GM23338 (cell line): ENCODE measurements around the gene TRPV5. TPM values are rescaled to one million over a fixed set of nuclear protein-coding genes. Genes with fewer than 3 reads are reported as not detected.

Source experiments
- ATAC-seq: fragments of 200-7000 bp; cut with Tn5 transposase; 3 replicates; pipeline ENCODE4 v1.9.1; 2020
- DNase-seq: peaks from one replicate; pipeline ENCODE4 v3.0.0-alpha.2; 2015; ENCODE audit warnings: low spot score
- H2AFZ ChIP-seq: fragments of 200-600 bp; sonication (generic); 2 replicates; pipeline ENCODE4 v1.8.0; 2016; ENCODE audit warnings: antibody characterized with exemption, mild to moderate bottlenecking, moderate library complexity
- H3F3A ChIP-seq: fragments of 200-600 bp; sonication (generic); replicated peaks from 2 replicates; pipeline ENCODE4 v1.8.0; 2017; ENCODE audit warnings: antibody characterized with exemption, mixed run types, low read depth
- H3K27ac ChIP-seq: fragments of 200-600 bp; sonication (generic); 2 replicates; pipeline ENCODE4 v1.6.1; 2016; ENCODE audit warnings: low read depth
- H3K27me3 ChIP-seq: fragments of 200-600 bp; sonication (generic); 2 replicates; pipeline ENCODE4 v1.8.0; 2016; ENCODE audit warnings: mild to moderate bottlenecking, mixed run types, moderate library complexity; ENCODE audit not compliant: insufficient read depth
- H3K36me3 ChIP-seq: fragments of 200-600 bp; sonication (generic); 2 replicates; pipeline ENCODE4 v1.8.0; 2016; ENCODE audit warnings: mild to moderate bottlenecking; ENCODE audit not compliant: insufficient read depth
- H3K4me1 ChIP-seq: fragments of 200-600 bp; sonication (generic); 2 replicates; pipeline ENCODE4 v1.8.0; 2016; ENCODE audit warnings: mild to moderate bottlenecking, moderate library complexity; ENCODE audit not compliant: insufficient read depth
- H3K4me2 ChIP-seq: fragments of 200-600 bp; sonication (generic); 2 replicates; pipeline ENCODE4 v1.7.1; 2017; ENCODE audit warnings: mixed run types
- H3K4me3 ChIP-seq: fragments of 200-600 bp; sonication (generic); 2 replicates; pipeline ENCODE4 v1.6.1; 2016; ENCODE audit warnings: mixed run types
- H3K79me2 ChIP-seq: fragments of 200-600 bp; sonication (generic); replicated peaks from 2 replicates; pipeline ENCODE4 v1.8.0; 2017; ENCODE audit warnings: mild to moderate bottlenecking; ENCODE audit not compliant: insufficient read depth
- H3K9me2 ChIP-seq: fragments of 200-600 bp; sonication (generic); 2 replicates; pipeline ENCODE4 v1.8.0; 2017; ENCODE audit not compliant: insufficient read depth
- H4K20me1 ChIP-seq: fragments of 200-600 bp; sonication (generic); replicated peaks from 2 replicates; pipeline ENCODE4 v1.8.0; 2017; ENCODE audit warnings: mild to moderate bottlenecking; ENCODE audit not compliant: insufficient read depth
- H3K27ac Mint-ChIP-seq: 2 replicates; pipeline ENCODE4 v1.8.0; 2020; ENCODE audit warnings: inconsistent platforms, mild to moderate bottlenecking, moderate library complexity, mixed read lengths
- H3K27me3 Mint-ChIP-seq: 3 replicates; pipeline ENCODE4 v1.8.0; 2022; ENCODE audit warnings: low read depth, mild to moderate bottlenecking, moderate library complexity, mixed read lengths, inconsistent platforms; ENCODE audit not compliant: insufficient read depth, poor library complexity
- H3K36me3 Mint-ChIP-seq: 3 replicates; pipeline ENCODE4 v1.8.0; 2021; ENCODE audit warnings: low read depth, mild to moderate bottlenecking, inconsistent platforms, moderate library complexity, mixed read lengths
- H3K4me1 Mint-ChIP-seq: 3 replicates; pipeline ENCODE4 v1.8.0; 2020; ENCODE audit warnings: mild to moderate bottlenecking, inconsistent platforms, mixed read lengths
- H3K4me3 Mint-ChIP-seq: 3 replicates; pipeline ENCODE4 v1.8.0; 2021; ENCODE audit warnings: moderate library complexity, mild to moderate bottlenecking, inconsistent platforms, mixed read lengths
- H3K9me3 Mint-ChIP-seq: 3 replicates; pipeline ENCODE4 v1.8.0; 2020; ENCODE audit warnings: moderate library complexity, mild to moderate bottlenecking, inconsistent platforms, mixed read lengths
- CREB1 ChIP-seq: fragments of 250-450 bp; sonication (Bioruptor Pico); IDR thresholded peaks from 2 replicates; pipeline ENCODE4 v1.5.0; 2020; ENCODE audit warnings: low read depth, mild to moderate bottlenecking, moderate library complexity
- JUNB ChIP-seq: IDR thresholded peaks from one replicate; pipeline ENCODE4 v1.6.1; 2016; ENCODE audit warnings: antibody characterized with exemption; ENCODE audit not compliant: unreplicated experiment
- NANOG ChIP-seq: IDR thresholded peaks from 2 replicates; pipeline ENCODE4 v1.6.1; 2016; ENCODE audit warnings: antibody characterized with exemption, borderline replicate concordance
- STAT1 ChIP-seq: IDR thresholded peaks from one replicate; pipeline ENCODE4 v1.6.1; 2016; ENCODE audit warnings: antibody characterized with exemption; ENCODE audit not compliant: unreplicated experiment
- polyA plus RNA-seq: library from polyadenylated mRNA; unstranded; fragments of >200 nt; fragmentation: Nextera tagmentation; extraction: Ambion mirVana; gene quantifications from 2 replicates; pipeline ENCODE4 v1.2.1, GENCODE V29; 2016
- total RNA-seq: library from RNA; depleted of rRNA; stranded (reverse); fragments of >200 nt; shearing (Covaris generic); gene quantifications from 2 replicates; pipeline ENCODE4 v1.2.3, GENCODE V29; 2014
- TF ChIP-seq, protein P1 (sequence below), 2 experiments: fragments of 200-600 bp in 1 of 2; sonication (generic) in 1 of 2; conservative IDR thresholded peaks; 2 replicates each; pipeline versions ENCODE4 v1.5.1 to v1.6.1; 2016 to 2017; ENCODE audit warnings: antibody characterized with exemption in 2 of 2, low read depth in 2 of 2, mild to moderate bottlenecking in 2 of 2, moderate library complexity in 1 of 2
- TF ChIP-seq, protein P2 (sequence below): IDR thresholded peaks from one replicate; pipeline ENCODE4 v1.6.1; 2018; ENCODE audit warnings: antibody characterized with exemption; ENCODE audit not compliant: unreplicated experiment
- TF ChIP-seq, protein P3 (sequence below): fragments of 250-450 bp; sonication (Bioruptor Pico); IDR thresholded peaks from 2 replicates; pipeline ENCODE4 v1.5.0; 2020; ENCODE audit warnings: mild to moderate bottlenecking, moderate library complexity

Gene TRPV5
- total and polyA plus RNA-seq, 2 experiments from 2014 or later, result not detected

DNA sequence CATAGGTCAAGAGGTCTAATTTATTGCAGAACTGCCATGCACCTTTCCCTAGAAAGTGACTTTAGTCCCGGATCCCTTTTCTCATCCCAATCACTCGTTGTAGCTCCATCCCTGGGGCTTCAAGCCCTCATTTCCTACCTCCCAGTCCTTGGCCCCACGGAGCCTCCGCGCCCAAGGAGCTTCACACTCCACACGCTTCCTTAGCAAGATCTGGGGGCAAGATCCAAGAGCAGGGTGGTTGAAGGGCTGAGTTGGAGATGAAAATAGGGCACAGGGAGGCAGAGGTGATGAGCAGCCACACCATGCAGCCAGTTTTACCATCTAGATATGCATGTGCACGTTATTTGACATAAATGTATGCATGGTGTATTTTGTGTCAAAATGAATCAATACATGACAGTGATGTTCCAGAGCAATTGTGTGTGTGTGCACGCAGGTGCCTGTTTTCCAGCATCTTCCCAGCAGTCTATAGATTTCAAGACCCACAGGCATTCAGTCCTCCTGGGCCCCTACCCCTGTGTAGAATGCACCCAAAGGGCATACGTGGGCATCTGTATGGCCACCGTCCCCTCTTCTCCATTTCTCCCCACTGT is 42.0 kb downstream of the TRPV5 start:
- no peak for TF ChIP-seq STAT1
- no peak for TF ChIP-seq NANOG
- H3K9me3 Mint-ChIP-seq, result peaks cover 5% of the 10 kb centered on the region; the same call in 2 of the 3 replicates
- Histone ChIP-seq H4K20me1 (no peaks in the 10 kb centered on the region), H3K27me3 (no peaks in the 10 kb centered on the region), H3K36me3 (no peaks in the 10 kb centered on the region), H3K27ac (no peak overlapping the region), H3K79me2 (no peaks in the 10 kb centered on the region), H2AFZ (no peak overlapping the region; the same call in 1 of the 2 replicates), H3K4me1 (no peaks in the 10 kb centered on the region), H3F3A (no peaks in the 10 kb centered on the region), H3K4me2 (no peak overlapping the region), H3K9me2 (no peaks in the 10 kb centered on the region), H3K4me3 (no peak overlapping the region)
- H3K36me3 Mint-ChIP-seq, result no peaks in the 10 kb centered on the region; the same call in 2 of the 3 replicates
- H3K4me3 Mint-ChIP-seq, result no peak overlapping the region
- H3K4me1 Mint-ChIP-seq, result peaks cover 2% of the 10 kb centered on the region; the same call in 1 of the 3 replicates
- no peak overlapping the region for H3K27ac Mint-ChIP-seq
- ATAC-seq (no peak), DNase-seq (no peak)
- peaks cover 5% of the 10 kb centered on the region for H3K27me3 Mint-ChIP-seq

DNA sequence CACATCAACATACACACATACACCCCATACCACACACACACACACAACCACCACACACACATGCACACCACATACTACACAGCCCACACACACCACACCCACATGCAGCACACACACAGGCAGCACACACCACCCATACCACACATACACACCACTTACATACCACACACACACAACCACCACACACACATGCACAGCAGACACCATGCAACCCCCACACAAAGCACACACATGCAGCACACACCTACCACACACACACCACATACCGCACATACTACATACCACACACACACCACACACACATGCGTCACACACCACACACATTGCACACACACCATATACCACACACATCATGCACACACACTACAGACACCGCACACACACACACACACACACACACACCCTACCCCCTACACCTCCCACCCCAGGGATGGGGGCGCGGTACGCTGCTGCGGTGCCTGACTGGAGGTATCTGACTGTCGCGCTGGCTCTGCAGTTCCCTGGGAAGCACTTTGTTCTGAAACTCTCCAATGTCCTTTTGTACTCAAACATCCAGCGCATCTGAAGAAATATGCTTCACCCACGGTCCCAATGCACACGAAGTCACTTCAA is 42.6 kb downstream of the TRPV5 start:
- Mint-ChIP-seq H3K27me3 (peaks cover 5% of the 10 kb centered on the region), H3K27ac (peak overlapping the region; percentile 13; the same call in 1 of the 2 replicates), H3K9me3 (peaks cover 5% of the 10 kb centered on the region; the same call in 2 of the 3 replicates), H3K36me3 (no peaks in the 10 kb centered on the region; the same call in 2 of the 3 replicates), H3K4me3 (no peak overlapping the region), H3K4me1 (peaks cover 4% of the 10 kb centered on the region)
- no peaks in the 10 kb centered on the region for H3K79me2 ChIP-seq
- no peaks in the 10 kb centered on the region for H3K36me3 ChIP-seq
- no peak overlapping the region for H3K4me2 ChIP-seq
- no peaks in the 10 kb centered on the region for H4K20me1 ChIP-seq
- H3K27me3 ChIP-seq, result no peaks in the 10 kb centered on the region
- H2AFZ ChIP-seq, result no peak overlapping the region; the same call in 1 of the 2 replicates
- DNase-seq (no peak), ATAC-seq (no peak)
- H3K4me1 ChIP-seq, result no peaks in the 10 kb centered on the region
- no peaks in the 10 kb centered on the region for H3K9me2 ChIP-seq
- H3F3A ChIP-seq, result no peaks in the 10 kb centered on the region
- no peak overlapping the region for H3K27ac ChIP-seq
- H3K4me3 ChIP-seq, result no peak overlapping the region
- TF ChIP-seq STAT1, result no peak
- TF ChIP-seq, protein P1, sequence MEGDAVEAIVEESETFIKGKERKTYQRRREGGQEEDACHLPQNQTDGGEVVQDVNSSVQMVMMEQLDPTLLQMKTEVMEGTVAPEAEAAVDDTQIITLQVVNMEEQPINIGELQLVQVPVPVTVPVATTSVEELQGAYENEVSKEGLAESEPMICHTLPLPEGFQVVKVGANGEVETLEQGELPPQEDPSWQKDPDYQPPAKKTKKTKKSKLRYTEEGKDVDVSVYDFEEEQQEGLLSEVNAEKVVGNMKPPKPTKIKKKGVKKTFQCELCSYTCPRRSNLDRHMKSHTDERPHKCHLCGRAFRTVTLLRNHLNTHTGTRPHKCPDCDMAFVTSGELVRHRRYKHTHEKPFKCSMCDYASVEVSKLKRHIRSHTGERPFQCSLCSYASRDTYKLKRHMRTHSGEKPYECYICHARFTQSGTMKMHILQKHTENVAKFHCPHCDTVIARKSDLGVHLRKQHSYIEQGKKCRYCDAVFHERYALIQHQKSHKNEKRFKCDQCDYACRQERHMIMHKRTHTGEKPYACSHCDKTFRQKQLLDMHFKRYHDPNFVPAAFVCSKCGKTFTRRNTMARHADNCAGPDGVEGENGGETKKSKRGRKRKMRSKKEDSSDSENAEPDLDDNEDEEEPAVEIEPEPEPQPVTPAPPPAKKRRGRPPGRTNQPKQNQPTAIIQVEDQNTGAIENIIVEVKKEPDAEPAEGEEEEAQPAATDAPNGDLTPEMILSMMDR (conservative IDR thresholded peaks at IDR 0.05; ENCODE audit: low read depth in 2 of 2), result no peak
- no peak for TF ChIP-seq NANOG
- TF ChIP-seq, protein P2, sequence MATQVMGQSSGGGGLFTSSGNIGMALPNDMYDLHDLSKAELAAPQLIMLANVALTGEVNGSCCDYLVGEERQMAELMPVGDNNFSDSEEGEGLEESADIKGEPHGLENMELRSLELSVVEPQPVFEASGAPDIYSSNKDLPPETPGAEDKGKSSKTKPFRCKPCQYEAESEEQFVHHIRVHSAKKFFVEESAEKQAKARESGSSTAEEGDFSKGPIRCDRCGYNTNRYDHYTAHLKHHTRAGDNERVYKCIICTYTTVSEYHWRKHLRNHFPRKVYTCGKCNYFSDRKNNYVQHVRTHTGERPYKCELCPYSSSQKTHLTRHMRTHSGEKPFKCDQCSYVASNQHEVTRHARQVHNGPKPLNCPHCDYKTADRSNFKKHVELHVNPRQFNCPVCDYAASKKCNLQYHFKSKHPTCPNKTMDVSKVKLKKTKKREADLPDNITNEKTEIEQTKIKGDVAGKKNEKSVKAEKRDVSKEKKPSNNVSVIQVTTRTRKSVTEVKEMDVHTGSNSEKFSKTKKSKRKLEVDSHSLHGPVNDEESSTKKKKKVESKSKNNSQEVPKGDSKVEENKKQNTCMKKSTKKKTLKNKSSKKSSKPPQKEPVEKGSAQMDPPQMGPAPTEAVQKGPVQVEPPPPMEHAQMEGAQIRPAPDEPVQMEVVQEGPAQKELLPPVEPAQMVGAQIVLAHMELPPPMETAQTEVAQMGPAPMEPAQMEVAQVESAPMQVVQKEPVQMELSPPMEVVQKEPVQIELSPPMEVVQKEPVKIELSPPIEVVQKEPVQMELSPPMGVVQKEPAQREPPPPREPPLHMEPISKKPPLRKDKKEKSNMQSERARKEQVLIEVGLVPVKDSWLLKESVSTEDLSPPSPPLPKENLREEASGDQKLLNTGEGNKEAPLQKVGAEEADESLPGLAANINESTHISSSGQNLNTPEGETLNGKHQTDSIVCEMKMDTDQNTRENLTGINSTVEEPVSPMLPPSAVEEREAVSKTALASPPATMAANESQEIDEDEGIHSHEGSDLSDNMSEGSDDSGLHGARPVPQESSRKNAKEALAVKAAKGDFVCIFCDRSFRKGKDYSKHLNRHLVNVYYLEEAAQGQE, result no peak
- no peak for TF ChIP-seq JUNB
- no peak for TF ChIP-seq CREB1 (CRISPR knock-in tag)
- TF ChIP-seq, protein P3, sequence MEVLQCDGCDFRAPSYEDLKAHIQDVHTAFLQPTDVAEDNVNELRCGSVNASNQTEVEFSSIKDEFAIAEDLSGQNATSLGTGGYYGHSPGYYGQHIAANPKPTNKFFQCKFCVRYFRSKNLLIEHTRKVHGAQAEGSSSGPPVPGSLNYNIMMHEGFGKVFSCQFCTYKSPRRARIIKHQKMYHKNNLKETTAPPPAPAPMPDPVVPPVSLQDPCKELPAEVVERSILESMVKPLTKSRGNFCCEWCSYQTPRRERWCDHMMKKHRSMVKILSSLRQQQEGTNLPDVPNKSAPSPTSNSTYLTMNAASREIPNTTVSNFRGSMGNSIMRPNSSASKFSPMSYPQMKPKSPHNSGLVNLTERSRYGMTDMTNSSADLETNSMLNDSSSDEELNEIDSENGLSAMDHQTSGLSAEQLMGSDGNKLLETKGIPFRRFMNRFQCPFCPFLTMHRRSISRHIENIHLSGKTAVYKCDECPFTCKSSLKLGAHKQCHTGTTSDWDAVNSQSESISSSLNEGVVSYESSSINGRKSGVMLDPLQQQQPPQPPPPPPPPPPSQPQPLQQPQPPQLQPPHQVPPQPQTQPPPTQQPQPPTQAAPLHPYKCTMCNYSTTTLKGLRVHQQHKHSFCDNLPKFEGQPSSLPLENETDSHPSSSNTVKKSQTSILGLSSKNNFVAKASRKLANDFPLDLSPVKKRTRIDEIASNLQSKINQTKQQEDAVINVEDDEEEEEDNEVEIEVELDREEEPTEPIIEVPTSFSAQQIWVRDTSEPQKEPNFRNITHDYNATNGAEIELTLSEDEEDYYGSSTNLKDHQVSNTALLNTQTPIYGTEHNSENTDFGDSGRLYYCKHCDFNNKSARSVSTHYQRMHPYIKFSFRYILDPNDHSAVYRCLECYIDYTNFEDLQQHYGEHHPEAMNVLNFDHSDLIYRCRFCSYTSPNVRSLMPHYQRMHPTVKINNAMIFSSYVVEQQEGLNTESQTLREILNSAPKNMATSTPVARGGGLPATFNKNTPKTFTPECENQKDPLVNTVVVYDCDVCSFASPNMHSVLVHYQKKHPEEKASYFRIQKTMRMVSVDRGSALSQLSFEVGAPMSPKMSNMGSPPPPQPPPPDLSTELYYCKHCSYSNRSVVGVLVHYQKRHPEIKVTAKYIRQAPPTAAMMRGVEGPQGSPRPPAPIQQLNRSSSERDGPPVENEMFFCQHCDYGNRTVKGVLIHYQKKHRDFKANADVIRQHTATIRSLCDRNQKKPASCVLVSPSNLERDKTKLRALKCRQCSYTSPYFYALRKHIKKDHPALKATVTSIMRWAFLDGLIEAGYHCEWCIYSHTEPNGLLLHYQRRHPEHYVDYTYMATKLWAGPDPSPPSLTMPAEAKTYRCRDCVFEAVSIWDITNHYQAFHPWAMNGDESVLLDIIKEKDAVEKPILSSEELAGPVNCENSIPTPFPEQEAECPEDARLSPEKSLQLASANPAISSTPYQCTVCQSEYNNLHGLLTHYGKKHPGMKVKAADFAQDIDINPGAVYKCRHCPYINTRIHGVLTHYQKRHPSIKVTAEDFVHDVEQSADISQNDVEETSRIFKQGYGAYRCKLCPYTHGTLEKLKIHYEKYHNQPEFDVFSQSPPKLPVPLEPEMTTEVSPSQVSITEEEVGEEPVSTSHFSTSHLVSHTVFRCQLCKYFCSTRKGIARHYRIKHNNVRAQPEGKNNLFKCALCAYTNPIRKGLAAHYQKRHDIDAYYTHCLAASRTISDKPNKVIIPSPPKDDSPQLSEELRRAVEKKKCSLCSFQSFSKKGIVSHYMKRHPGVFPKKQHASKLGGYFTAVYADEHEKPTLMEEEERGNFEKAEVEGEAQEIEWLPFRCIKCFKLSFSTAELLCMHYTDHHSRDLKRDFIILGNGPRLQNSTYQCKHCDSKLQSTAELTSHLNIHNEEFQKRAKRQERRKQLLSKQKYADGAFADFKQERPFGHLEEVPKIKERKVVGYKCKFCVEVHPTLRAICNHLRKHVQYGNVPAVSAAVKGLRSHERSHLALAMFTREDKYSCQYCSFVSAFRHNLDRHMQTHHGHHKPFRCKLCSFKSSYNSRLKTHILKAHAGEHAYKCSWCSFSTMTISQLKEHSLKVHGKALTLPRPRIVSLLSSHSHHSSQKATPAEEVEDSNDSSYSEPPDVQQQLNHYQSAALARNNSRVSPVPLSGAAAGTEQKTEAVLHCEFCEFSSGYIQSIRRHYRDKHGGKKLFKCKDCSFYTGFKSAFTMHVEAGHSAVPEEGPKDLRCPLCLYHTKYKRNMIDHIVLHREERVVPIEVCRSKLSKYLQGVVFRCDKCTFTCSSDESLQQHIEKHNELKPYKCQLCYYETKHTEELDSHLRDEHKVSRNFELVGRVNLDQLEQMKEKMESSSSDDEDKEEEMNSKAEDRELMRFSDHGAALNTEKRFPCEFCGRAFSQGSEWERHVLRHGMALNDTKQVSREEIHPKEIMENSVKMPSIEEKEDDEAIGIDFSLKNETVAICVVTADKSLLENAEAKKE, result no peak
